Thoracic aorta (tissue), 2 donors: ENCODE results near the gene SCN3B. TPM values are rescaled to one million over a fixed set of nuclear protein-coding genes. Genes with fewer than 3 reads are reported as not detected.

Experiments
- ATAC-seq: fragments of 150-250 bp; one replicate; pipeline ENCODE4 v1.8.0; 2017; ENCODE audit warnings: low read depth; ENCODE audit not compliant: insufficient number of reproducible peaks, low FRiP score
- DNase-seq: peaks from one replicate; pipeline ENCODE4 v3.0.0-alpha.2; 2020; ENCODE audit warnings: low spot score
- H3K27ac ChIP-seq, 2 donors: fragments of 200-600 bp; sonication (generic); 1 replicate in 1 of 2; 2 replicates in 1 of 2; pipeline ENCODE4 v1.5.1; 2016; ENCODE audit warnings: mild to moderate bottlenecking in 2 of 2, moderate library complexity in 2 of 2
- H3K27me3 ChIP-seq: fragments of 200-600 bp; sonication (generic); replicated peaks from 2 replicates; pipeline ENCODE4 v1.6.0; 2016; ENCODE audit warnings: mild to moderate bottlenecking; ENCODE audit not compliant: insufficient read depth
- H3K36me3 ChIP-seq: fragments of 200-600 bp; sonication (generic); one replicate; pipeline ENCODE4 v1.5.1; 2016
- H3K4me1 ChIP-seq, 2 donors: fragments of 200-600 bp; sonication (generic); 1 replicate in 1 of 2; 2 replicates in 1 of 2; pipeline versions ENCODE4 v1.5.1 to v1.6.0; 2016; ENCODE audit warnings: low read depth in 2 of 2, mild to moderate bottlenecking in 1 of 2; ENCODE audit not compliant: control insufficient read depth in 1 of 2
- H3K4me3 ChIP-seq: fragments of 200-600 bp; sonication (generic); 2 replicates; pipeline ENCODE4 v1.5.1; 2016; ENCODE audit warnings: mild to moderate bottlenecking
- H3K9me3 ChIP-seq: fragments of 200-600 bp; sonication (generic); 2 replicates; pipeline ENCODE4 v1.5.1; 2016
- CTCF ChIP-seq: fragments of 200-600 bp; sonication (generic); IDR thresholded peaks from one replicate; pipeline ENCODE4 v1.5.1; 2019; ENCODE audit warnings: antibody characterized with exemption
- total RNA-seq, 2 donors: library from RNA; depleted of rRNA; stranded (reverse); fragments of >200 nt; gene quantifications; one replicate each; pipeline versions ENCODE4 v1.1.0 to v1.2.3, GENCODE V29; 2016

Gene SCN3B
- total RNA-seq, 2 donors from 2014 or later: 0.35 TPM; not detected in 1

GRCh38 chr11:123696183-123696582 is 41.8 kb upstream of the SCN3B start:
- H3K27ac ChIP-seq: no peak overlapping the region
- H3K36me3 ChIP-seq: no peaks in the 10 kb centered on the region
- no peaks in the 10 kb centered on the region for H3K27me3 ChIP-seq
- no peaks in the 10 kb centered on the region for H3K4me1 ChIP-seq
- H3K4me3 ChIP-seq: no peak overlapping the region
- no peaks in the 10 kb centered on the region for H3K9me3 ChIP-seq
- DNase-seq (no peak), ATAC-seq (no peak)
- no peak for TF ChIP-seq CTCF

GRCh38 chr11:123695231-123695630 is 40.8 kb upstream of the SCN3B start:
- H3K36me3 ChIP-seq: no peaks in the 10 kb centered on the region
- TF ChIP-seq CTCF: no peak
- H3K27me3 ChIP-seq: no peaks in the 10 kb centered on the region
- H3K4me1 ChIP-seq: no peaks in the 10 kb centered on the region
- H3K9me3 ChIP-seq: no peaks in the 10 kb centered on the region
- H3K27ac ChIP-seq: no peak overlapping the region
- no peak for ATAC-seq
- DNase-seq: no peak
- no peak overlapping the region for H3K4me3 ChIP-seq

GRCh38 chr11:123694551-123694950 is 40.1 kb upstream of the SCN3B start:
- Histone ChIP-seq H3K4me3 (no peak overlapping the region), H3K27ac (no peak overlapping the region), H3K27me3 (no peaks in the 10 kb centered on the region), H3K4me1 (no peaks in the 10 kb centered on the region), H3K9me3 (no peaks in the 10 kb centered on the region), H3K36me3 (no peaks in the 10 kb centered on the region)
- no peak for DNase-seq
- ATAC-seq: no peak
- no peak for TF ChIP-seq CTCF

- Histone ChIP-seq H3K36me3 (no peaks in the 10 kb centered on the region), H3K9me3 (no peaks in the 10 kb centered on the region), H3K27ac (no peak overlapping the region), H3K4me3 (no peak overlapping the region), H3K27me3 (no peaks in the 10 kb centered on the region), H3K4me1 (no peaks in the 10 kb centered on the region)
- DNase-seq (no peak), ATAC-seq (no peak)
- TF ChIP-seq CTCF: no peak
Observed at GRCh38 chr11:123692961-123693360, 38.5 kb upstream of the SCN3B start.

- no peak for TF ChIP-seq CTCF
- H3K9me3 ChIP-seq: no peaks in the 10 kb centered on the region
- H3K4me3 ChIP-seq: no peak overlapping the region
- ATAC-seq (no peak), DNase-seq (no peak)
- H3K4me1 ChIP-seq: no peaks in the 10 kb centered on the region
- H3K36me3 ChIP-seq: no peaks in the 10 kb centered on the region
- no peak overlapping the region for H3K27ac ChIP-seq
- no peaks in the 10 kb centered on the region for H3K27me3 ChIP-seq
Observed at GRCh38 chr11:123690485-123690884, 36.1 kb upstream of the SCN3B start.
